Astrocyte of the cerebellum (primary cell): ENCODE results near the gene OR2A1.
"Not testable (repeated sequence)": the region's sequence is repeated elsewhere in the genome, so short reads cannot be mapped to it uniquely, and the experiment has no call there.

Experiments
- DNase-seq: peaks from one replicate; pipeline ENCODE4 v3.0.0-alpha.2; 2011; ENCODE audit warnings: low read depth
- H3K4me3 ChIP-seq: 2 replicates; pipeline ENCODE4 v1.5.1; 2011; ENCODE audit warnings: mild to moderate bottlenecking, low read depth, low read length, moderate library complexity
- in situ Hi-C: cut with HindIII; loops from 2 replicates; pipeline ENCODE4 v1.10.0; 2017; ENCODE audit warnings: low sequenced_read_pairs

OR2A1 gene, protein sequence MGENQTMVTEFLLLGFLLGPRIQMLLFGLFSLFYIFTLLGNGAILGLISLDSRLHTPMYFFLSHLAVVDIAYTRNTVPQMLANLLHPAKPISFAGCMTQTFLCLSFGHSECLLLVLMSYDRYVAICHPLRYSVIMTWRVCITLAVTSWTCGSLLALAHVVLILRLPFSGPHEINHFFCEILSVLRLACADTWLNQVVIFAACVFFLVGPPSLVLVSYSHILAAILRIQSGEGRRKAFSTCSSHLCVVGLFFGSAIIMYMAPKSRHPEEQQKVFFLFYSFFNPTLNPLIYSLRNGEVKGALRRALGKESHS

DNA sequence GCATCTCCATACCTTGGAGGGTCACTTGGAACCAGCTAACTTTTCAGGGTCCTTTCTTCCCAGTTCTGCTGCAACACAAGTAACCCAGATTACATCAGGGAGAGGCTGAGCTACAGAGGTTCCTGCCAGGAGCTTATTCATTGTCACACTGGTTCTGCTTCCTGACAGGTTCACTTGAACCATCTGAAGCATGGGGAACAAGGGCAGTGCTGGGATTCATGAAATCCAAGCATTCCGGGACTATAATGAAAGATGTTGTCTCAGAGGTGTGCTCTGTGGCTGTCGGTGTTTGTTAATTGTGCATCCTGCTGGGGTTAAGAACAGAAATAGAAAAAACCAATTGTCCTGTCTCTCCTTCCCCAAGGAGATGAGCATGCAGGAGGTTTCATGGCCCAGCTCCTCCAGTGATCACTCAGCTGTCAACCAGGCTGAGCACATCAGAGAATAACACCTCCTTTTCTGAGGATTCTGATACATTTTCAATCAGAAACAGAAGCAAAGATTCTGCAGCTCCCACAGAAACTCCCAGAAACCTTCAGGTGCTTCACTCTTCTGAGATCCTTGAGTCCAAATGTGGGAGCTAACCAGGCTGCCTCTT, at the start of gene OR2A1:
Gene OR2A1 (plus strand): TSS at position 548 of the 598 bp plus-strand sequence. CDS start 5,706 bp downstream, outside the sequence.
- DNase-seq, in situ Hi-C loops, H3K4me3 ChIP-seq: not testable (repeated sequence)

DNA sequence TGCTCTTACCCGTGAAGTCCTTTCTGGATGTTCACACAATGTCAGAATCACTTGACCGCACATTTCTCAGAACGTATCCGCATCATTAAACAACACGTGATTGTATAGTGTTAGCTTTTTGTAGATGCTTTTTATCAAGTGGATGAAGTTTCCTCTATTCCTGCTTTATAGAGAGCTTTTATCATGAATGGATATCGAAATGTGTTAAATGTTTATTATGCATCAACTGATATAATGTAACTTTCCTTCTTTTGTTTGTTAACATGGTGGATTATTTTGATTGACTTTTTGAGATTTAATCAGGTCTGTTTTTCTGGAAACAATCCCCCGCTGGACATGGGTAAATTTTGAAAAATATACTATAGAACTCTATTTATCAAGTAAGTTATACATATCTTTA, 47.5 kb upstream of the OR2A1 start, which contains the start of gene OR2A7:
Gene OR2A7 (minus strand): TSS at position 101 of the 400 bp plus-strand sequence. CDS start 5,164 bp downstream, outside the sequence.
- H3K4me3 ChIP-seq, DNase-seq, in situ Hi-C loops: not testable (repeated sequence)

DNA sequence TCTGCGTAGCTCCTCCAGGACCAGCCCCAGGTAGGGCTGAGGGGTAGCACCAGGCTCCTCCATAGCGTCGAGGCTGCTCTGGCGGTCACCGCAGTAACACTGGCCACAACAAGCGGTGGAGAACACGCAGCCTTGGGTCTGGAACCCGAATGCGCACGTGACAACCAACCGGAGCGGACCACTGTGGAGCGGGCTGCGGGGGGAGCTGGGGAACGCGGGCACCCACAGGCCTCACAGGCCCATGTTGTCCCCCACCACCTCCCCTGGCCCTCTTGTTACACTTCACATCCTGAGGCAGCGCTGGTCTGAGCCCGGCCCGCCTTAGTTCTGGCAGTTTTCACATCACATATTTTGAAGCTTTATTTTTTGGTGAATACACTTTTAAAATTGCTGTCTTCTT, 43.0 kb upstream of the OR2A1 start, which contains the start of gene CTAGE8:
Gene CTAGE8 (minus strand): TSS at position 101 of the 400 bp plus-strand sequence. CDS start 38 bp downstream, at position 63.
- in situ Hi-C loops, DNase-seq, H3K4me3 ChIP-seq: not testable (repeated sequence)

DNA sequence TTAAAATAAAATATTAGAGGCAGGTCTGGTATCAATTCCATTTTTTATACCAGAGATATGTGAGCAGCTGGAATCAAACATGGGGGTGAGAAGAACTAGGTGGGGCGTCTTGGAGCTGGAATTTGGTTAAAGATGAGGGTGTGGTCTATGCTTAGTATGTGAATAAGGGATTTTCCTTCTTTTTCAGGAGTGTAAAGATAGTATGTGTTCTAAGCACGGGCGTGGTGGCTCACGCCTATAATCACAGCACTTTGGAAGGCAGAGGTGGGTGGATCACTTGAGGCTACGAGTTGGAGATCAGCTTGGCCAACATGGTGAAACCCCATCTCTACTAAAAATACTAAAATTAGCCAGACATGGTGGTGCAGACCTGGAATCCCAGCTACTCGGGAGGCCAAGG, 36.9 kb upstream of the OR2A1 start:
- in situ Hi-C loops, H3K4me3 ChIP-seq, DNase-seq: not testable (repeated sequence)

DNA sequence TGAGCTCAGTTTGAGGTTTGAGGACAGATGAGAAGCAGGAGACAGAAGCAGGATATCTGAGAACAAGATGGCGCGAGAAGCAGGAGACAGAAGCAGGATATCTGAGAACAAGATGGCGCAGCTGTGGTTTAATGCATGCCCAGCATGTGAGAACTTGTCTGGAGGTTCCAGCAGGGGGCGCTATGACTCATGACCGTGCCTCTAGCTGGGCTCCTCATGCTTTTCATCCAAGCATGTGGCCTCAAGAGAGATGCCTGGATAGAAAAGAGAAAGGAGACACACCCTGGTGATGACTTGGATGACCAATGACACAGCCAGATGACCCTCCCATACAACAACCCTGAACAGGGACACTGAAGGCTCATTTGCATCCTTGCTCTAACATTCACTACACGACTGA, 32.2 kb upstream of the OR2A1 start:
- in situ Hi-C loops, DNase-seq, H3K4me3 ChIP-seq: not testable (repeated sequence)

DNA sequence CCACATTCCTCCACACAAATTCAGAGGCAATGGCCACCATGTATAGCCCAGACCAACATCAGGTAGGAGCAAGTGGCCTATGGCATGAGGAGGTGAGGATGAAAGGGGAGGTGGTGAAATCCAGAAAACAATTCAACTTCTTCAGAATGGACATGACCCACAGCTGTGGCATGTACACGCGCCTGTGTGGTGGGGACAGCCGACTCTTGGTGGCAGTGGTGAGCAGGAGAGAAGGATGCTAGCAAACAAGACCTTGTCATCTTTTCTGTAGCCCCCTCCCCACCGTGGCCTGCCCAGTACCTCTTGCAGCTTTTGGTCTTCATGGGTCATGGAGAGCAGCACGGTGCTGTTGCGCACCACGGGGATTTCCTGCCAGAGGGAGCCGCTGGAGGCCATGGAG, 30.2 kb upstream of the OR2A1 start:
- H3K4me3 ChIP-seq, in situ Hi-C loops, DNase-seq: not testable (repeated sequence)

DNA sequence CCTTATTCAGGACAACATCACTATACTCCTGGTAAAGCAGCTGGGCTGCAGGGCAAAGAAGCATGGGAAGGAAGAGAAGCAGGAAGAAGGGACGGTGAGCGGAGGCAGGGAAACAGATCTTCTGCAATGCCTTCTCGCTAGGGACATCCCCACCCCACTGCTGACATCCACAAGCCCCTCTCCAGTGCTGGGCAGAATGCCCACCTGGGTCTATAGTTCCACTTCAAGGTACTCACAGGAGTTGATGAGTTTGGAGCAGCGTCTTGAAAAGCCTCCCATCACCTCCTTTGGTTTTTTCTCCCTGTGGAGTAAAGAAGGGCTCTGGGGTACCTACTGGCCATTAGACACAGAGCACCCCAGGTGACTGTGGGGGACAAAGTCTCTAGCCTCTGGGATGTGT, 29.7 kb upstream of the OR2A1 start:
- DNase-seq, H3K4me3 ChIP-seq, in situ Hi-C loops: not testable (repeated sequence)

DNA sequence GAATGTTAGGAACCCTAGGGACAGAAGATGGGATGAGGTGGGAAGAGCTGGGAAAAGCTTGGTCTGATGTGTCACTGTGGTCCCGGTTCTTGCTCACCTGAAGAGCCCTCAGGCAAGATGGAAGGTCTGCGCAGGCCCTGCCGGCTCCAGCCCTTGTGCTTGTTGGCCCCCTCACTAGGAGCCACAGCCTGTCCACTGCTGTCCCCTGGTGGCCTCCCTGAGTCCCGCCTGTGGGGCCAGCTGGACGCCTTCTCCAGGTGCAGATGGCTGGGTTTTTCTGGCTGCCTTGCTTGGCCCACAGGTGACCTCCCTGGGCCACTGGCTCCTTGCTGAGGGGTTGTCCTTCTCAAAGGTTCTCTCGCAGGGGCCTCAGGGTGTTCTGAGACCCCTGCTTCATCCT, 28.5 kb upstream of the OR2A1 start:
- DNase-seq, in situ Hi-C loops, H3K4me3 ChIP-seq: not testable (repeated sequence)

DNA sequence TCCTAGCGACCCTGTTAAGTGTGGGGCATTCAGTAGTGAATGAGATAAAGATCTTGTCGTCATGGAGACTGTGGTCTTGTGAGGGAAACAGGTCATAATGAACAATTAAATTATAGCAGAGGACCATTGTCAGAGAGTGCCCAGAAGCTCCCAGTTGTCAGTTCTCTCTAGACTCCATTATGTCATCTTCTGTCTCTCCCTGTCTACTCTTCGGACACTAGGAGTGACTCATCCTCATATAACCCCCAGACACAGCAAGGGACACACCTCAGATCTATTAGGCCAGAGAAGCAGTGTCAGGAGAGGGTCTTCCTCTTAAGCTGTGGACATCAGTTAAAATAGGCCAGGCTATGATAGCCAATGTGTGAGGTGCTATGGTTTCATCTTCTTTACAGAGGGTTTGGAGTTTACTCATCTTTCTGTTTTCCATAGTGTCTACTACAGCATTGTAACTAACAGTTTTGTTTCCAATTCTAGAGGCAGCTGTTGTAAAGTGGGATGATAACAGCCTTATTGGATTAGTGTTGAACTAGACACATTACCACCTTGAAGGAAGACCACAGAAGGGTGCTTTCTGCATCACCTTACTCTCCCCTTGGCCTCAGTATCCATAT, 24.9 kb upstream of the OR2A1 start:
- DNase-seq, in situ Hi-C loops, H3K4me3 ChIP-seq: not testable (repeated sequence)

DNA sequence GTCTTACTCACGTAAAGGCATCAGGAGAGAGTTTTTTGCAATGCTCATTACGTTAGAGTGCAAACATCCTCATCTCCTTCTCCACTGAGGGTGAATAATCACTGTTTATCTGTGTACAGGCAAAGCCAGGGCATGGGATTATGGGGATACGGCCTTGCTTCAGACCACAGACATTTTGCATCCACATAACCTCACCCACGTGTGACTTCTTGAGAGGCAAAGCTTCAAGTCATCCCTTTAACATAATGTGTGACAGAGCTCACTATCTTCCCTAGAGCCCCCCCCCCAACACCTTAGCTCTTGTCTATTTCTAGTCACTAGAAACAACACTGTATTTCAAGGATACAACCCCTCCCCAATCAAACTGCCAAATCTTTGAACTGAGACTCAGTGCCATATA, 20.6 kb upstream of the OR2A1 start:
- DNase-seq, in situ Hi-C loops, H3K4me3 ChIP-seq: not testable (repeated sequence)

DNA sequence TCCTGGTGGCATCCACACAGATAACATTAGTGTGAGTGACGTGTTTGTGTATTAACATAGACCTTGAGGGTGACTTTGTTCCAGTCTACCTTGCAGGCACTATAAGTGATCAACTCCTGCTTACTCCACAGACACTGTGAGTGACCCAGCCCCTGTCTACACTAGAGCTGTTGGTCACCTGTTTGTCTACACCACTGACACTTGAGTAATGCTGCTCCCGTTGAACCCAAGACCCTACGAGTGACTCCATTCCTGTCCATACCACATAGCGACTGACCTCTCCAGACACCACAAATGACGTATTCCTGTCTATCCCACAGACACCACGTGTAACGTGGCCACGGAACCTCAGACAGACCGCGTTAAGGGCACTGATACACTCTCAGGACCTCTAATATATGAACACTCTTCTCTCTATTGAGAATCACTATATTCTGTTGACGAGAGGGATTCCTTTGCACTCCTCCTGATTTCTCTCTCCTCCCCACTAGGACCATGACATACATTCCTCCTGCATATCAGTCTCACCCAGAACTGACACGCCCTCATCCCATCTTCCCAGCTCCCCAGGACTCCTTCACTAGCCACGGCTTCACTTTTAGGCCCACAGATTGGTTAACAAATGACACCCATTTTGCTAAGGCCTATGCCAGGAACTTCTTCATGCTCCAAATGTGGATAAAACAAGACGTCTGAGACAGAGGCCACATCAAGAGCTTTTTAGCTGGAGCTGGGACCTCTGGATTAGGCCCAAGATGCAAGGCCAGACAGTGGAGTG, 19.6 kb upstream of the OR2A1 start:
- in situ Hi-C loops, H3K4me3 ChIP-seq, DNase-seq: not testable (repeated sequence)

DNA sequence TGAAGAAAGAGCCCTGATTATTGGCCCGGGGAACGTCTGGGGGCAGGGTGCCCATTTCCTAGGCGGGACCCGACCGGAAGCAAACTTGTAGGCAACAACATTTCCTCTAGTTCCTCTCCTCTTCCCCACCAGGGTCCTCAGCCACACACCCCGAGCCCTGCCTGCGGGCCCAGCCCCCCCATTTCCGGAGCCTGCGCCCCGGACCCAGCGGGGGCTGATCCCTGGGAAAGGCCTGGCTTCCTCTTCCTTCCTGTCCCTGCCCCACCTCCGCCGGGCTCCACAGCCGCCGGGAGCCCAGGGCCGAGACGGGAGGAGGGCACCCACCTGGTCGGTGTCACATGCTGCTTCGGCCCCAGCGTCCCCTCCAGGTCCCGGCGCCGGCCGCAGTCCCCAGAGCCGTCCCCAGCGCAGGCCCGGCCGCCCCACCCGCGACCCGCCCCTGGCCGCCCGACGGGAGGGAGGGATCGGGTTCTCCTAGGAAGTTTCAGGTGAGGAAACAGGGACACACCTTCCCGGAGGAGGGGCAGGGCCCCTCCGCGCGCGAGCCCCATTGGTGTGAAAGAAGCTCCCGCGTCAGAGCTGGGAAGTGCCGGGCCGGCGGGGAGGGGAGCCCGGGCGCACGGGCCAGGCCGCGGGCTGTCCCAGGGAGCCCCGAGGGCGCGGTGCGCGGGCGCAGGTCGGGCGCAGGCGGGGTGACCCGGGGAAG, 18.3 kb upstream of the OR2A1 start:
- DNase-seq, in situ Hi-C loops, H3K4me3 ChIP-seq: not testable (repeated sequence)

DNA sequence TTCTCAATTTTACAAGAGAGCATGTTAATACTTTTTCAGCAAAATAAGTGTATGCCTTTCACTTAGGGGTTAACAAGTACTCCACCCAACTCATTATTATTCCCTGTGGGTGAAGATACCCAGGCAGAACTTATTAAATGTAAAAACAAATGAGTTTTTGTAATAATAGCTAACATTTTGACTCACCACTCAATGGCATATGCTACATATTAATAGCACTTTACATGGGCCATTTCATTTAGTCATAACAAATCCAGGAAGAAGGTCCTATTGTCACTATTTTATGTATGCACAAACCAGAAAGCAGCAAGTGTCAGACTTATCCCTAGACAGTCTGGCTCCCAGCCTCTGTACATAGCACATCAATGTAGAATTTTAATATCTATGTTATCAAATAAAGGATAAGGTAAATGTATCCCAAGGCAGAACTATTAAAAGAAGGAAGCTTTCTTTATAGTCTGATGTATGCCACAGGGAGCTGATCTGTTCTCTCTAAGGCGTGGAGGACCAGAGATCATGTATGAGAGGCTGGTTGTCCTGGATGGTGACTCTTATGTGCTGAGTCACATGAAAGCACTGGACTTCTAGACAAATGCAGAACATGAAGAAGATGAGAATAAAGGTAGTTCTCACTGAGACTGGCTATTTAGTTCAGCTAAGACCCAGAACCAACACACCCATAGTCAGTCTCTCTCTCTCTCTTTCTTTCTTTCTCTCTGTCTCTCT, 9.5 kb upstream of the OR2A1 start:
- in situ Hi-C loops, DNase-seq, H3K4me3 ChIP-seq: not testable (repeated sequence)

DNA sequence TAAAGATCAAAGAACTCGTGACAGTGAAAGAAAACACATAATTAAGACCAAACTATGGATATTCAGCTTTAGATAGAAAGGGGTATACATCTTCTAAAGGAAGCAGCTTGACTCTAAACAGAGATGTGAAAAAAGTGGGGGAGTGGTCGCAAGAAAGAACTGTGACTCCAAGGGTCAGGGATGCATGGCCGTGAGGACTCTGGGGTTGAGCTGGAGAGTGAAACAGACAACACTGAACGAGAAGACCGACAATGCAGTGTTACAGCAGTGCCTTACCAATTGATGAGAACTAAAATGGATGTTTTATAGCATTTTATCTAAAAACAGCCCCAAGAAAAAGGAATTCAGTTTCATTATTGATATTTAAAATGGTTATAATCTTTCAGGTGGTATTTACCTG, 8.6 kb upstream of the OR2A1 start:
- H3K4me3 ChIP-seq, in situ Hi-C loops: not testable (repeated sequence)

DNA sequence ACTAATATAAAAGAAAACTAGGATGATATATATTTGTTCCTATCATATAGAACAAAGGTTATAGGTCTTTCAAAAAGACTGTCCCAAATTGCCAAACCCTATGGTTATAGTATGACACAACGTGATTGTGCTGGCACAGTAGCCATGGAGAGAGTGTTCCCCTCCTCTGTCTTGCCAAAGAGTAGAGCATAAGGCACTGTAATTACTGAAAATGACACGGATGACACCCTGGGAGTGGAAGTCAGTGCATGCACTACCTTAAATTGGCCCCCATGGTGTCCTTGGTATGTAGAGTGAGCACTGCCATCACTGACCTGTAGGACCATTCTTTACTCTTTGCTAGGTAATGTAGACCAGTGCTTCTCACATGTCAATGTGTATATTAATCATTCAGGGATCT, 7.1 kb upstream of the OR2A1 start:
- in situ Hi-C loops, DNase-seq, H3K4me3 ChIP-seq: not testable (repeated sequence)

More for the DNA sequence above, 8.6 kb upstream of the OR2A1 start:
- DNase-seq, result not testable (repeated sequence)

DNA sequence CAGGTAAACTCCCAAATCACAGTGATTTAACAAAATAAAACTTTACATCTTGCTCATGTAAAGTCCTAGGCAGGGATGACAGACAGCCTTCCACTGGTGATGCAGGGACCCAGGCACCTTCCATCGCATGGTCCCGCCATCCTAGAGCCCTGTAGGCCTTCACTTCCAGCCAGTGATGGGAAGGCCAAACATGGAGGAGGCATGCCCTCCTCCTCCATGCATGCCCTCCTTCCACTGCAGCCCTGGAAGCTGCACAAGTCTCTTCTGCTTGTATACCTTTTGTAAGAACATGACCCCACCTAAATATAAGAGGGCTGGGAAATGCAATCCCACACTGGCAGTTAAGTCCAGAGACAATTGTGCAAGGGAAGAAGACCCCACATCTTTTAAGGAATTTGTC, 2.5 kb upstream of the OR2A1 start:
- in situ Hi-C loops, H3K4me3 ChIP-seq, DNase-seq: not testable (repeated sequence)
